ENCODE measurements around the gene WDR74.

DNA sequence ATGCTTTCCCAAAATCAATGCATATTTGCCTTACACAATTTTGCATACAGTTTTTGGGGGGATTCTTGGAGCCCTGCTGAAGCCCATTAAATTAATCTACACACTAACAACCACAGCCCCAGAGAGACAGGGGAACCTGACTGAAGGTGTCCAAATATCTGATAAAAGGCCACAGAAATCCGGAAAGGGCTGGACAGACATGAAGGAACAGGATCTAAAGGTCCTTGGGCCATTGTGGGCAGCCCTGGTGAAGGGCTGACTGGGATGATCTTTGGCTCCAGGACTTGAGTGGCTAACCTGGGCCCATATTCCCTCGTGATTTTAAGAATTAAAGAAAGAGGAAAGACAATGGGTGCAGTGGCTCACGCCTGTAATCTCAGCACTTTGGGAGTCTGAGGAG, 6.8 kb upstream of the WDR74 start:
- no peak for TF ChIP-seq GATA2 (IDR thresholded peaks at IDR 0.05; ENCODE audit: low read depth, low read length)
- no peak for TF ChIP-seq GATA3 (IDR thresholded peaks at IDR 0.05; ENCODE audit: low read depth, low read length)
